ENCODE results near the gene RALGAPA2.
"Not testable (repeated sequence)": the region's sequence is repeated elsewhere in the genome, so short reads cannot be mapped to it uniquely, and the experiment has no call there.

Gene RALGAPA2

GRCh38 chr20:20371083-20371482 is 341.4 kb downstream of the RALGAPA2 start:
- DNase-seq (ENCODE audit: low read depth in 2 of 2, low spot score in 1 of 2), result no peak

GRCh38 chr20:20370094-20370575 is 342.3 kb downstream of the RALGAPA2 start:
- no peak for DNase-seq (ENCODE audit: low read depth in 2 of 2, low spot score in 1 of 2)

GRCh38 chr20:20369250-20370093 is 343.0 kb downstream of the RALGAPA2 start:
- no peak for DNase-seq (ENCODE audit: low read depth in 2 of 2, low spot score in 1 of 2)

- DNase-seq (ENCODE audit: low read depth in 2 of 2, low spot score in 1 of 2), result no peak
Observed at GRCh38 chr20:20368418-20369249, 343.8 kb downstream of the RALGAPA2 start.

GRCh38 chr20:20367575-20368417 is 344.6 kb downstream of the RALGAPA2 start, which contains the start of gene INSM1:
Gene INSM1, plus strand, starts transcription at chr20:20368104. Its CDS starts 164 bp downstream, at chr20:20368268.
- DNase-seq (ENCODE audit: low read depth in 2 of 2, low spot score in 1 of 2), result no peak

- no peak for DNase-seq (ENCODE audit: low read depth in 2 of 2, low spot score in 1 of 2)
Observed at GRCh38 chr20:20366876-20367574, 345.4 kb downstream of the RALGAPA2 start.

GRCh38 chr20:20366551-20366875 is 345.9 kb downstream of the RALGAPA2 start:
- DNase-seq (ENCODE audit: low read depth in 2 of 2, low spot score in 1 of 2), result no peak

GRCh38 chr20:20365480-20366161 is 346.8 kb downstream of the RALGAPA2 start:
- DNase-seq (ENCODE audit: low read depth in 2 of 2, low spot score in 1 of 2), result no peak

- DNase-seq (ENCODE audit: low read depth in 2 of 2, low spot score in 1 of 2), result no peak
Observed at GRCh38 chr20:20364593-20365479, 347.6 kb downstream of the RALGAPA2 start.

- no peak for DNase-seq (ENCODE audit: low read depth in 2 of 2, low spot score in 1 of 2)
Observed at GRCh38 chr20:20363799-20364592, 348.4 kb downstream of the RALGAPA2 start.

- no peak for DNase-seq (ENCODE audit: low read depth in 2 of 2, low spot score in 1 of 2)
Observed at GRCh38 chr20:20363434-20363798, 349.0 kb downstream of the RALGAPA2 start.

- no peak for DNase-seq (ENCODE audit: low read depth in 2 of 2, low spot score in 1 of 2)
Observed at GRCh38 chr20:20362774-20363433, 349.5 kb downstream of the RALGAPA2 start.

- no peak for DNase-seq (ENCODE audit: low read depth in 2 of 2, low spot score in 1 of 2)
Observed at GRCh38 chr20:20360464-20360863, 352.0 kb downstream of the RALGAPA2 start.

GRCh38 chr20:20359628-20360027 is 352.8 kb downstream of the RALGAPA2 start:
- DNase-seq (ENCODE audit: low read depth in 2 of 2, low spot score in 1 of 2), result no peak

GRCh38 chr20:20358801-20359200 is 353.6 kb downstream of the RALGAPA2 start:
- DNase-seq (ENCODE audit: low read depth in 2 of 2, low spot score in 1 of 2), result no peak

- DNase-seq (ENCODE audit: low read depth in 2 of 2, low spot score in 1 of 2), result not testable (repeated sequence)
Observed at GRCh38 chr20:20355503-20355902, 356.9 kb downstream of the RALGAPA2 start.

- no peak for DNase-seq (ENCODE audit: low read depth in 2 of 2, low spot score in 1 of 2)
Observed at GRCh38 chr20:20353576-20353975, 358.9 kb downstream of the RALGAPA2 start.

- no peak for DNase-seq (ENCODE audit: low read depth in 2 of 2, low spot score in 1 of 2)
Observed at GRCh38 chr20:20344476-20344875, 368.0 kb downstream of the RALGAPA2 start.

Data from stimulated activated CD8-positive, alpha-beta memory T cell treated with anti-CD3 and anti-CD28 coated beads, Interleukin-4, amount 100 ng/mL, for 4 hours (primary cell).